H1 (cell line): ENCODE results near the gene PTGES3L. TPM values are rescaled to one million over a fixed set of nuclear protein-coding genes. Genes with fewer than 3 reads are reported as not detected.

Source experiments
- BCL11A ChIP-seq, 2 experiments: IDR thresholded peaks; one replicate each; pipeline ENCODE4 v1.6.1; 2011; ENCODE audit warnings: low read depth in 2 of 2, low read length in 2 of 2, mild to moderate bottlenecking in 2 of 2
- CBX5 ChIP-seq: fragments of 300-800, 300-1000 bp; sonication (generic); IDR thresholded peaks from 2 replicates; pipeline ENCODE4 v1.7.1; 2016; ENCODE audit warnings: antibody characterized with exemption, low read length, low read depth
- CHD7 ChIP-seq: fragments of 300-600 bp; sonication (generic); IDR thresholded peaks from 2 replicates; pipeline ENCODE4 v1.7.1; 2012; ENCODE audit warnings: low read length, moderate library complexity, mild to moderate bottlenecking, inconsistent platforms; ENCODE audit not compliant: insufficient replicate concordance
- JUND ChIP-seq: IDR thresholded peaks from 2 replicates; pipeline ENCODE4 v1.6.1; 2011; ENCODE audit warnings: mild to moderate bottlenecking, improper control_type of control experiment, low read length
- KDM4A ChIP-seq: IDR thresholded peaks from one replicate; pipeline ENCODE4 v1.7.1; 2012; ENCODE audit warnings: low read depth, mild to moderate bottlenecking, moderate library complexity, low read length, inconsistent platforms; ENCODE audit not compliant: severe bottlenecking
- MAX ChIP-seq: IDR thresholded peaks from 2 replicates; pipeline ENCODE4 v1.6.1; 2012; ENCODE audit warnings: inconsistent platforms
- RAD21 ChIP-seq, 2 experiments: IDR thresholded peaks in 1 of 2; conservative IDR thresholded peaks in 1 of 2; 2 replicates each; pipeline ENCODE4 v1.6.1; 2011; ENCODE audit warnings: low read depth in 2 of 2, low read length in 2 of 2, improper control_type of control experiment in 1 of 2, inconsistent platforms in 1 of 2, mild to moderate bottlenecking in 1 of 2, moderate library complexity in 1 of 2
- RBBP5 ChIP-seq: IDR thresholded peaks from 2 replicates; pipeline ENCODE4 v1.7.1; 2012; ENCODE audit warnings: low read depth, mild to moderate bottlenecking, inconsistent platforms, low read length, moderate library complexity, borderline replicate concordance
- TAF7 ChIP-seq: optimal IDR thresholded peaks from 2 replicates; pipeline ENCODE3; 2011; ENCODE audit warnings: low read depth, mild to moderate bottlenecking, inconsistent platforms, low read length, moderate library complexity, borderline replicate concordance
- TBP ChIP-seq: IDR thresholded peaks from 2 replicates; pipeline ENCODE4 v1.6.1; 2011; ENCODE audit warnings: low read depth, low read length, improper control_type of control experiment
- polyA plus RNA-seq, 7 experiments: library from polyadenylated mRNA; depleted of rRNA in 3 of 7; stranded (reverse) in 5 of 7; unstranded in 2 of 7; fragments of >200 nt in 5 of 7; fragments of 200-250 nt in 2 of 7; gene quantifications; 1 replicate in 5 of 7; 2 replicates in 1 of 7; 4 replicates in 1 of 7; pipeline versions ENCODE4 v1.2.1 to v1.2.3, GENCODE V29; 2011 to 2013; ENCODE audit warnings: missing spikeins in 2 of 7, mixed read lengths in 2 of 7
- total RNA-seq: library from RNA; stranded (reverse); fragmentation: NEBNext Ultra II Directional; extraction: Animal tissue kit (Norgen Biotek cat#: 25700); gene quantifications from 2 replicates; pipeline ENCODE4 v1.2.1, GENCODE V29; 2021

Gene PTGES3L
- total and polyA plus RNA-seq, 2 of the 8 experiments (the other 6 are each of a cell fraction or from before 2014, with no cell fraction given): 3.0 to 3.6 TPM

- TF ChIP-seq CHD7 (no peak), RBBP5 (peak; percentile 42; the same call in 1 of the 2 replicates), JUND (0 out of 2 replicates have a peak, but pooled peaks have one; percentile 2), CBX5 (no peak), BCL11A (IDR thresholded peaks at IDR 0.05; ENCODE audit: low read depth in 2 of 2, low read length in 2 of 2) (no peak), TBP (peak; percentile 47; the same call in 1 of the 2 replicates), TAF7 (peak; percentile 24), KDM4A (peak; percentile 40), MAX (peak; percentile 79), RAD21 (IDR thresholded peaks at IDR 0.05 in 1 of 2, conservative IDR thresholded peaks at IDR 0.05 in 1 of 2; ENCODE audit: low read depth in 2 of 2, low read length in 2 of 2) (peak in 1 of 2 experiments; percentile 40; a peak in 1 of 4 replicates)
These were observed 1.0 kb upstream of the PTGES3L start (continued) for GRCh38 chr17:42980766-42981397.
